Heart left ventricle (tissue), 13 donors: ENCODE measurements around the gene NAA80.

Experiments used
- CTCF ChIP-seq, 12 donors: fragments of 200-600 bp; sonication (generic) in 4 of 12; IDR thresholded peaks; one replicate each; pipeline versions ENCODE4 v1.5.0 to v1.8.0; 2018 to 2022; ENCODE audit warnings: antibody characterized with exemption in 12 of 12, mild to moderate bottlenecking in 5 of 12
- POLR2A ChIP-seq, 2 donors: fragments of 450-650 bp; IDR thresholded peaks; one replicate each; pipeline ENCODE4 v1.6.1; 2017; ENCODE audit warnings: antibody characterized with exemption in 2 of 2, mild to moderate bottlenecking in 2 of 2, moderate library complexity in 2 of 2
- donor health status: ischemic (EF 13 %, LVEDD 7.1; RV severe dilation, severe dysfunction).
- donor health status: DM: no; HTN: yes; CAD: no.
- donor health status: DM: no; HTN: no; CAD: no.
- donor health status: ischemic (EF 25% LVEDD 6.9; RV normal size, moderate dysfunction).
- donor health status: ischemic (EF 25% LVEDD 5.7; RV mildly dilated, moderate dysfunction).
- donor health status: ischemic (EF 35%, LVEDD 5.7; RV mildly dilated, moderate dysfunction).
- donor health status: nonischemic (EF 11% LVEDD 7.7; RV severe dilation, severe dysfunction).
- donor health status: DM: yes; HTN: yes; CAD: no.
- donor health status: PGD.
- donor health status: ischemic (EF 29% LVEDD 5.4; RV normal size, mild dysfunction).
- donor health status: nonischemic (EF 23%, LVEDD 6.1; RV moderate dilation, normal function).

- TF ChIP-seq CTCF (IDR thresholded peaks at IDR 0.05) (no peak), POLR2A (IDR thresholded peaks at IDR 0.05) (no peak)
These were observed 48.7 kb downstream of the NAA80 start for GRCh38 chr3:50250514-50250913.
